Kasumi-1 (cell line): ENCODE results near the gene PRKX.
"Not testable (repeated sequence)": the region's sequence is repeated elsewhere in the genome, so short reads cannot be mapped to it uniquely, and the experiment has no call there.

Experiments used
- DNase-seq, 2 experiments: peaks; one replicate each; lab custom pipeline; 2025; lab: John Stamatoyannopoulos, UW

The PRKX gene

GRCh38 chrX:3713225-3713936 lies at the start of gene PRKX:
Gene PRKX, minus strand, starts transcription at chrX:3713649. Its CDS starts 396 bp downstream, at chrX:3713253.
- DNase-seq: peak; percentile 12 to 33

- no peak for DNase-seq
Measured at GRCh38 chrX:3763111-3763510, 49.7 kb upstream of the PRKX start.

GRCh38 chrX:3757510-3758025 lies 44.1 kb upstream of the PRKX start:
- DNase-seq: no peak

- no peak for DNase-seq
Measured at GRCh38 chrX:3748052-3748559, 34.7 kb upstream of the PRKX start.

- DNase-seq: peak; percentile 49 to 54
Measured at GRCh38 chrX:3743801-3744439, 30.5 kb upstream of the PRKX start.

- not testable (repeated sequence) for DNase-seq
Measured at GRCh38 chrX:3740946-3741345, 27.5 kb upstream of the PRKX start.

GRCh38 chrX:3738509-3738908 lies 25.1 kb upstream of the PRKX start:
- DNase-seq: no peak

GRCh38 chrX:3736536-3736935 lies 23.1 kb upstream of the PRKX start:
- DNase-seq: not testable (repeated sequence)

GRCh38 chrX:3735891-3736290 lies 22.4 kb upstream of the PRKX start:
- not testable (repeated sequence) for DNase-seq

GRCh38 chrX:3734456-3734855 lies 21.0 kb upstream of the PRKX start:
- DNase-seq: not testable (repeated sequence)

- no peak for DNase-seq
Measured at GRCh38 chrX:3733043-3733430, 19.6 kb upstream of the PRKX start.

- DNase-seq: not testable (repeated sequence)
Measured at GRCh38 chrX:3732326-3733042, 19.0 kb upstream of the PRKX start.

- no peak for DNase-seq
Measured at GRCh38 chrX:3728454-3728853, 15.0 kb upstream of the PRKX start.

- not testable (repeated sequence) for DNase-seq
Measured at GRCh38 chrX:3723460-3723859, 10.0 kb upstream of the PRKX start.

- no peak for DNase-seq
Measured at GRCh38 chrX:3717742-3718420, 4.4 kb upstream of the PRKX start.

GRCh38 chrX:3715921-3716320 lies 2.5 kb upstream of the PRKX start:
- DNase-seq: no peak

GRCh38 chrX:3714706-3715479 lies 1.4 kb upstream of the PRKX start:
- DNase-seq: not testable (repeated sequence)

GRCh38 chrX:3713937-3714434 lies 537 bp upstream of the PRKX start:
- DNase-seq: no peak

- DNase-seq: no peak
Measured at GRCh38 chrX:3712870-3713224, 602 bp downstream of the PRKX start.

- peak in 1 of 2 experiments; percentile 16 for DNase-seq
Measured at GRCh38 chrX:3712051-3712869, 1.2 kb downstream of the PRKX start.
